Measurements from ENCODE around the gene PTPRM.

DNA sequence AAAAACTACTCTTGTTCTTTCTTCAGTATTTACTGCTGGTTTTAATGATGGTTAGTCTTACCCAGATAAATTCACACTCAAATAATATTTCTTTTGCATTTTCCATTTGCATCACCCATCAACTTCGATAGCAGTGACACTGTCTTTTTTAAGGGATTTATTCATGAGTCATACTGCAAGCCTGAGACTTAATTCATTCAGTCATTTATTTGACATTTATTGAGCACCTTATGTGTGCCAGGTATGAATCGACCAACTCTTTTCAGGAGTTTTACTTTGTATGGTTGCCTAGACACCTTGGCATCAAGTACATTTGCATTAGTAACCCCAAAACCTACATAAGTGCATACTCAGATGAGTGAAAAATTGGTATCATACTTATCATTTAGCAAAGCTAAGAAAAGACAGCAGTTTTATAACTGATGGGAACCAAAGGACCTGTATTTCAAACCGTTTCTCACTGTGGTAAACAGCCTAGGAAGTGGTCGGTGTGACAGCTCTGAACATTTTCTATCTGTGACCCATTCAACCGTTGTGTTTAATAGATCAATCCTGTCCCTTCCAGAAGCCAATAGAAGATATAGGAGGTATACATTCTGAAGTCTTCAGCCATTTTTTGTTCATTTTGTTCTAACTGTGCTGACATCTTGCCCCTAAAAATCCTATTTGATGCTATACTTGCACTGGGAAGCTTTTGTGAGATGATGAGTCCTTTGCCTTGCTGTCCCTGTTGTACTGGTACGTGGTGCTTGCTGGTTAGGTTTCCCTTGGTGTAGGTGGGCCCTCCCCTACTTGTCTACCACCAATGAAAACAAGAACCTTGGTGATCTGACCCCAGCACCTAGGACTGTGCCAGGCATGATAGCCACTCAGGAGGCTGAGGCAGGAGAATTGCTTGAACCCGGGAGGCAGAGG, 557.4 kb downstream of the PTPRM start:
- TF ChIP-seq, protein P1, sequence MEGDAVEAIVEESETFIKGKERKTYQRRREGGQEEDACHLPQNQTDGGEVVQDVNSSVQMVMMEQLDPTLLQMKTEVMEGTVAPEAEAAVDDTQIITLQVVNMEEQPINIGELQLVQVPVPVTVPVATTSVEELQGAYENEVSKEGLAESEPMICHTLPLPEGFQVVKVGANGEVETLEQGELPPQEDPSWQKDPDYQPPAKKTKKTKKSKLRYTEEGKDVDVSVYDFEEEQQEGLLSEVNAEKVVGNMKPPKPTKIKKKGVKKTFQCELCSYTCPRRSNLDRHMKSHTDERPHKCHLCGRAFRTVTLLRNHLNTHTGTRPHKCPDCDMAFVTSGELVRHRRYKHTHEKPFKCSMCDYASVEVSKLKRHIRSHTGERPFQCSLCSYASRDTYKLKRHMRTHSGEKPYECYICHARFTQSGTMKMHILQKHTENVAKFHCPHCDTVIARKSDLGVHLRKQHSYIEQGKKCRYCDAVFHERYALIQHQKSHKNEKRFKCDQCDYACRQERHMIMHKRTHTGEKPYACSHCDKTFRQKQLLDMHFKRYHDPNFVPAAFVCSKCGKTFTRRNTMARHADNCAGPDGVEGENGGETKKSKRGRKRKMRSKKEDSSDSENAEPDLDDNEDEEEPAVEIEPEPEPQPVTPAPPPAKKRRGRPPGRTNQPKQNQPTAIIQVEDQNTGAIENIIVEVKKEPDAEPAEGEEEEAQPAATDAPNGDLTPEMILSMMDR (IDR thresholded peaks at IDR 0.05; ENCODE audit: insufficient read depth, low read length, poor library complexity, severe bottlenecking), result no peak
- no peak for TF ChIP-seq EZH2phosphoT487 (conservative IDR thresholded peaks at IDR 0.05; ENCODE audit: low read length)

Data from SU-DHL-6 (cell line).